Effector memory CD4-positive, alpha-beta T cell (primary cell): ENCODE measurements around the gene TBCC.

Experiments used
- DNase-seq, 3 donors: peaks; one replicate each; pipeline ENCODE4 v3.0.0-alpha.2; 2020
- H3K27ac ChIP-seq: 2 replicates; pipeline ENCODE4 v1.7.0; 2013; ENCODE audit warnings: mild to moderate bottlenecking, low read length, moderate library complexity; ENCODE audit not compliant: insufficient read depth, poor library complexity, severe bottlenecking
- H3K27me3 ChIP-seq: replicated peaks from 2 replicates; pipeline ENCODE4 v1.7.0; 2013; ENCODE audit warnings: mild to moderate bottlenecking, low read length; ENCODE audit not compliant: insufficient read depth, control insufficient read depth, poor library complexity, severe bottlenecking
- H3K36me3 ChIP-seq: 2 replicates; pipeline ENCODE4 v1.7.0; 2013; ENCODE audit warnings: mild to moderate bottlenecking, low read length, moderate library complexity; ENCODE audit not compliant: control insufficient read depth, insufficient read depth
- H3K4me1 ChIP-seq: 2 replicates; pipeline ENCODE4 v1.7.0; 2013; ENCODE audit warnings: low read length, mild to moderate bottlenecking; ENCODE audit not compliant: control insufficient read depth, insufficient read depth, poor library complexity, severe bottlenecking
- H3K4me3 ChIP-seq: 2 replicates; pipeline ENCODE4 v1.7.0; 2013; ENCODE audit warnings: low read length, low read depth, mild to moderate bottlenecking; ENCODE audit not compliant: insufficient read depth, poor library complexity, severe bottlenecking
- H3K9me3 ChIP-seq: 2 replicates; pipeline ENCODE4 v1.7.0; 2013; ENCODE audit warnings: mild to moderate bottlenecking, low read length, moderate library complexity; ENCODE audit not compliant: control insufficient read depth

The TBCC gene

DNA sequence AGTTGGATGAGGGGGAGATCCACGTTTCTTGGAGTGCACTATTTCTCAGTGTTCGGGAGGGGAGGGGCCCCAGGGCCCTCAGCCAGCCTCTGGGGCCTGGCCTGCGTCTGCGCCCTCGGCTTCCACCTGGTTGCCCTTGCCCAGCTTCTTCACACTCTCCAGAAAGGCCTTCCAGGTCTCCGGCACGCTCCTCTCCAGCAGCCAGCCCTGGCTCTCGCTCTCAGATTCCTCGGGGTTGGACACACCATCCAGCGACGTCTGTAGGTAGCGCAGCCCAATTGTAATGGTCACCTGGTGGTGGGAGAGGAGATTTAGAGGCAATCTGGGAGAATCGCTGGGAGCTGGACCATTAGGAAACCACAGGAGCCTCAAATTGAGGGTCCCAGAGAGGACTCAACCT is 47.7 kb downstream of the TBCC start:
- H3K9me3 ChIP-seq = no peaks in the 10 kb centered on the region
- H3K4me1 ChIP-seq = peaks cover 2% of the 10 kb centered on the region
- no peaks in the 10 kb centered on the region for H3K27me3 ChIP-seq
- DNase-seq = no peak
- no peak overlapping the region for H3K27ac ChIP-seq
- no peak overlapping the region for H3K4me3 ChIP-seq
- H3K36me3 ChIP-seq = peaks cover 4% of the 10 kb centered on the region

DNA sequence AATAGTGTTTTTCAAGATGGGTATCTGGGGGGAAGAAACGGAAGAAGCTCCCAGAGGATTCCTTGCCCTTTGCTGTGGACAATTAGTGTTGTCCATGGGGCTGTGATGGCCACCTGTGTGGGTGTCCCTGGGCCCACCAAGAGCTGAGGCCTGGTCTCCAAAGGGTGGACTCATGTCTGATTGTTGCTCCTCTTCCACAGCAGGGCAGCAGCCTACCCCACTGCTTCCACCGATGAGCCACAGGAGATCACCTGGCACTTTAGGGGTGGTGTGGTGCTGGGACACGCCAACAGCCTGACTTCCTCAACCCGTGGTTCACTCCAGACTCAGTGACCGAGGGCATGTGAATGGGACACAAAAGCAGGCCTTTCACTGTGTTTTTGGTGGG is 48.6 kb downstream of the TBCC start:
- Histone ChIP-seq H3K27ac (no peak overlapping the region), H3K4me1 (peaks cover 2% of the 10 kb centered on the region), H3K4me3 (no peak overlapping the region), H3K36me3 (peaks cover 11% of the 10 kb centered on the region), H3K9me3 (no peaks in the 10 kb centered on the region), H3K27me3 (no peaks in the 10 kb centered on the region)
- DNase-seq = no peak

DNA sequence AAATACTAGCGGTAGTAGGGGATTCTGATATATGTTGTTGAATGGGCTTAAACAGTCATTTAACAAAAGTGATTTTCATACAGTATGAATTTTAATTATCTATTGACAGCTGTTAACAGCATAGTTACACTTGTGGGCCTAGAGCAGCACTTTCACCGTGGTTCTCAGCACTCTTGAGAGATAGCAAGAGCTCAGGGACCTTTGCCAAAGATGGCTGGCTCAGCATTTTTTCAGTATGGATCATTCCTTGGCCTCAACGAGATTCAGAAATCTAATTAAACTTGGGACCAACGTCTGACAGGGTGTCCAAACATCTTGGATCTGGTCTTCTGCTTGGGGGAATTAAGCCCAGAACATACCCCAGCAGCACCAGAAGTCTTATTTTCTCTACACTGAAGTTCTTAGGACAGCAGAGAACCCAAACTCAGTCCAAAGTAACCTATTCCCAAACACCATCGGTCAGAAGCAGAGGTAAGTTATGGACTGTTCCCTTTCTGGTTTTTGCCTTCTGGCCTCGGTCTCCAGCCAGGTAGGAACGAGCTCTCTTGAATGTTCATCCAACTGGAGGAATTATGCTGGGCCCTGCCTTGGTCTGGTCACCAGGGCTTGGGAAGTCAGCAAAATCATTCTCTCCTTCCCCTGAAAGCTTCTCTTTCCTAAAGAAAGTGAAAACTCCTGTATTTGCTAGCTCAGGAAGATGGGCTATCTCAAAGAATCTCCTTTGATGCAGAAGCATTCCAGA is 49.2 kb downstream of the TBCC start:
- Histone ChIP-seq H3K4me1 (peaks cover 2% of the 10 kb centered on the region), H3K36me3 (peaks cover 16% of the 10 kb centered on the region), H3K9me3 (no peaks in the 10 kb centered on the region), H3K4me3 (no peak overlapping the region), H3K27ac (no peak overlapping the region), H3K27me3 (no peaks in the 10 kb centered on the region)
- DNase-seq = no peak

DNA sequence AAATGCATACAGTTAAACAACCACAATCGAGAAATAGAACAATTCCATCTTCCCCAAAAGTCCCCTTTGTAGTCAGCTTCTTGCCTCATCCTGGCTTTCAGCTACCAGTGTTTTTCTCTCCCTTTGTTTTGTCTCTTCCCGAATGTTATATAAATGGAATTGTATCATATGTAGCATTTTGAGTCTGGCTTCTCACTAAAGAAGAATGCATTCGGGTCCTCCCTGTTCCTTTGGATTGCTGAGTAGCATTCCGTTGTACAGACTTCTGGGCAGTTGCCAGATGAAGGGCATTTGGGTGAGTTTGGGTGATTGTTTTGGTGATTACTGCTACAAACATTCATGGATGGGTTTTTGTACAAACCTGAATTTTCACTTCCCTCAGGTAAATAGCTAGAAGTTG is 51.3 kb downstream of the TBCC start:
- no peak overlapping the region for H3K4me3 ChIP-seq
- peaks cover 2% of the 10 kb centered on the region for H3K4me1 ChIP-seq
- DNase-seq = no peak
- no peaks in the 10 kb centered on the region for H3K27me3 ChIP-seq
- H3K36me3 ChIP-seq = peaks cover 30% of the 10 kb centered on the region
- no peaks in the 10 kb centered on the region for H3K9me3 ChIP-seq
- no peak overlapping the region for H3K27ac ChIP-seq
